ENCODE measurements around the gene SRPK1. TPM values are rescaled to one million over a fixed set of nuclear protein-coding genes. Genes with fewer than 3 reads are reported as not detected.

SRPK1 gene
- total RNA-seq, 1 experiment from 2014 or later, result 57.0 TPM

DNA sequence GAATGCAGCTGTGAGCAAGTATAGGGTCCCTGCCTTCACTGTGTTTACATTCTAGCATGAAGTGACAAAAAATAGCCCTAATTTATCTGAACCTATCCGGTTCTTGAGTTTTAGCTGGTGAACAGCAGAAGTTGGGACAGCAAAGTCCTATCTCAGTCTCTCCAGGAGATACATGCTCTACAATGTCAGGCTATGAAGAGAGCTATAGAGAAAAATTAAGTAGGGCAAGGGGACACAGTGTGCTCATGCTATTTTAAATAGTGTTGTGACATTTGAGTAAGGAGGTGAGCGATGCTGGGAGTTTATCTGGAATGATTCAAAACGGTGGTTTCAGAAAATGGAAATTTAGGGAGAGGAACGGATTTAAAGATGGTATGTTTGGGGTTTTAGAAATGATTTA is 20.4 kb downstream of the SRPK1 start:
- no peak for DNase-seq (ENCODE audit: low spot score)

DNA sequence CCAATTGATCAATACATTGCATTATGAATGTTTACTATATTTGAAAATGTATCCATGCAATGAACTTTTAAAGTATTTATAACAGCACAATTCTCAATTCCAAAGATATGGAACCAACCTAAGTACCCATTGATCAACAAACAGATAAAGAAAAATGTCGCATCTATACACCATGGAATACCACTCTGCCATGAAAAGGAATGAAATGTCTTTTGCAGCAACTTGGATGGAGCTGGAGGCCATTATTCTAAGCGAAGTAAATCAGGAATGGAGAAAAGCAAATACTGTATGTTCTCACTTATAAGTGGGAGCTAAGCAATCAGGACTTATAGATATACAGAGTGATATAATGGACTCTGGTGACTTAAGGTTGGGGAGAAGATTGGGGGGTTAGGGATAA is 22.9 kb downstream of the SRPK1 start:
- no peak for DNase-seq (ENCODE audit: low spot score)

DNA sequence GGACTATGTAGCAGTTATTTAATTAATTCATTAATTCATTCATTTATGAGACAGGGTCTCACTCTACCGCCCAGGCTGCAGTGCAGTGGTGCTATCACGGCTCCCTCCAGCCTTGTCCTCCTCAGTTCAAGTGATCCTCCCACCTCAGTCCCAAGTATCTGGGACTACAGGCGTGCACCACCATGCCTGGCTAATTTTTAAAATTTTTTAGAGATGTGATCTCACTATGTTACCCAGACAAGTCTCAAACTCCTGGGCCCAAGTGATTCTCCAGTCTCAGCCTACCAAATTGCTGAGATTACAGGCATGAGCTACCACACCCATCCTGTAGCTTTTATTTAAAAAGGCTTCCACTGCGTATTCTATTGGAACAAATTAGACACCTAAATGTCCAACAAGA is 23.4 kb downstream of the SRPK1 start:
- DNase-seq (ENCODE audit: low spot score), result no peak

DNA sequence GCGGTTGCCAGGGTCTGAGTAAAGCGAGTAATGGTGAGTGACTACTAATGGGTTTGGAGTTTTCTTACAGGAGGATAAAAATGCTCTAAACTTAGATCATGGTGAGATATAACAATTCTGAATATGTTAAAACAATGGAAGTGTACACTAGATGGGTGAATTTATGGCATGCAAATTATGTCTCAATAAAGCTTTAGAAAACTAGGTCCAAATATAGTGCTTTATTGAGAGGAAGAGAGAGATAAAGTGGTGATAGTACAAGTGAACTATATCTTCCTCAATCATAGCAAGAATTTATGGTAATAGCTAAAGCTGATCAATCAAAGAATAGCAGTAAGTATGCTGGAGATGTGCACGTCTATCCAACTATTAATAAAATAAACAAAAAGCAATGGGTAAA is 23.9 kb downstream of the SRPK1 start:
- DNase-seq (ENCODE audit: low spot score), result no peak

DNA sequence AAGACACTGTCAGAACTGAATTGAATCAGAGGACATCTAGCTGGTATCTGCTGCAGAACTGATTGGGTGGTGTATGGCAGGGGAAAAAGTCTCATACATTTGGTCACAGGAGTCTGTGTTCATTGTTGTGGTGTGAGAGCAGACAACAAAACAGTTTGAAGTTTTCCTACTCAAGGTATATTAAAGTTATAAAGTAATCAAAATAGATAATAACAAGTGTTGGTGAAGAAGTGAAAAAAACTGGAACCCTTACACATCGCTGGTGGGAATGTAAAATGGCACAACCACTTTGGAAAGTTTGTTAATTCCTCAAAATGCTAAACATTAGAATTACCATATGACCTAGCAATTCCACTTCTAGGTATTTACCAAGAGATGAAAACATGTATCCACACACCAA is 24.7 kb downstream of the SRPK1 start:
- no peak for DNase-seq (ENCODE audit: low spot score)

DNA sequence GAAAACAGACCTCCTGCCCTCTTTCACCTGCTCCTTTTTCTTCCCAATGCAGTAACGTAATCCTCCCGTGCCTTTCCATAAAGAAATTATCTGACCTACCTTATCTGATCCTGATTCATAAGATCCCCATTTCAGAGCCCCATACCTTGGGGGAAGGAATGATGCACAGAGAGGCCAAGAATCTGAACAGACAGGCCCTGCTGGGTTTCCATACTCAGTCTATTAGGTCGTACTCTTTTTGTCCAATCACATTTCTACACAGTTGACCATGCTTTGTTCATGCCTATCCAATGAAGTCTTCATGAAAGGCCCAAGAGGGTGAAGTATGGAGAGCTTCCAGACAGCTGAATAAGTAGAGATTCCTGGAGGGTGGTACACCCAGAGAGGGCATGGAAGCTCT is 25.3 kb downstream of the SRPK1 start:
- DNase-seq (ENCODE audit: low spot score), result no peak

DNA sequence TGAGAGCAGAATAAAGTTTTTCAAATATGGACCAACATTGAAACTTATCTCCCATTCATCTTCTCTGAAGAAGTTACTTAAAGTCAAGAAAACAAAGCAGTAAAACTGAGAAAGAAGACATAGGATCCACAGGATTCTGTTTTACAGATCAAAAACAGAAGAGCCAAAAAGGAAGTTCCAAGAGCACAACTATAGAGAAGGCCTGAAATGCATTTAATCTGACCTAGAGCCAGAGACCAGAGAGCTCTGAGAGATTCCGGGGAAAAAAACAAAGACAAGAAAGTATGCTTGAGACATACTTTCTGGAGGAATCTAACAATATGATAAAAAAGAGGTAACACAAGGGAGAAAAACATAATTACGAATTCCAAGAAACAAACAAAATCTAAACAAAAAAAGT is 26.1 kb downstream of the SRPK1 start:
- DNase-seq (ENCODE audit: low spot score), result no peak

DNA sequence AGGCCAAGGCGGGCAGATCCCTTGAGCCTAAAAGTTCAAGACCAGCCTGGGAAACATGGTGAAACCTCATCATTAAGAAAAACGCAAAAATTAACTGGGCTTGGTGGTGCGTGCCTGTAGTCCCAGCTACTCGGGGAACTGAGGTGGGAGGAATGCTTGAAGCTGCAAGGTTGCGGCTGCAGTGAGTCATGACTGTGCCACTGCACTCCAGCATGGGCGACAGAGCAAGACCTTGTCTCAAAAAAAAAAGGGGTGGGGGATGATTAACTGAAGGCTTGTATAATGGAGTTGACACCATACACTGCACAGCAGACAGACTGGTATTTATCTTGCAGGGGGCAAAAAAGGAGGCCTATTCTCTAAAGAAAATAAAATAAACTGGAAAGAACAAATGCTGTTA is 27.7 kb downstream of the SRPK1 start:
- DNase-seq (ENCODE audit: low spot score), result no peak

DNA sequence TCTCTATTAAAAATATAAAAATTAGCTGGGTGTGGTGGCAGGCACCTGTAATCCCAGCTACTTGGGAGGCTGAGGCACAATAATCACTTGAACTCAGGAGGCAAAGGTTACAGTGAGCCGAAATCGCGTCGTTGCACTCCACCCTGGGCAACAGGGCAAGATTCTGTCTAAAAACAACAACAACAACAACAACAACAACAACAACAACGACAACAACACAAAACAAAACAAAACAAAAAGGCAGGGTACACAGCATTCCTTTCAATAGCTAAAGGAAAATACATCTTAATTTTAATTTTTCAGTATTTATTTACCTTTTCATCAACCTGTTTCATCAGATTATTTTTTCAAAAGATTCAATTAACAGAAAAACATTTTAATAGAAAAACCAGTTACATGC is 28.4 kb downstream of the SRPK1 start:
- DNase-seq (ENCODE audit: low spot score), result no peak

DNA sequence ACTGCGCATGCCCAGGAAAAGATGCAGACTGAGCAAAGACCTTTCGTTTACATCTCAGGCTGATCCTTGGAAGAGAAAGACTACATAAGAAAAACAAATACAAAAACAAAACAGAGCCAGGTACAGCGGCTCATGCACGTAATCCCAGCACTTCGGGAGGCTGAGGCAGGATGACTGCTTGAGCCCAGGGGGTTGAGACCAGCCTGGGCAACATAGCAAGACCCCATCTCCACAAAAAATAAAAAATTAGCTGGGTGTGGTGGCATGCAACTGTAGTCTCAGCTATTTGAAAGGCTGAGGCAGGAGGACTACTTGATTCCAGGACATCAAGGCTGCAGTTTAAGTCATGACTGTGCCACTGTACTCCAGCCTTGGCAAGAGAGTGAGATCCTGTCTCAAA is 41.7 kb downstream of the SRPK1 start:
- no peak for DNase-seq (ENCODE audit: low spot score)

DNA sequence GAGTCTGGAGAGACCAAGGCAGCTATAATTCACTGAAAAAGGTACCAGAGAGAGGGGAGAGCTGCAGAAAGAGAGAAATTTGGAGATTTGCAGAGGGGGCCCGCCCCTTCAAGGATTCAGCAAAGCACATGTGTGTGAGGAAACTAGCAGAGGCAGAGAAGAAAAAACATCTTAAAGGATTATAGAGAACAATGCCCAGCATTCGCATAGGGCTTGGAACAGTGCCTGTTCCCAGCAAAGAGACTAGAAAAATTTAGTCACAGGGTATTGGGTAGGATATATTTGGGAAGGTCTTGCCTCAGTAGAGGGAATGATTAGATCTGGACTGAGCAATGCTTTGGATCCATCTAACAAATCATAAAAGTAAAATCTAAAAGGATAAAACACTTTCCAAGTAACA is 44.0 kb downstream of the SRPK1 start:
- DNase-seq (ENCODE audit: low spot score), result no peak

DNA sequence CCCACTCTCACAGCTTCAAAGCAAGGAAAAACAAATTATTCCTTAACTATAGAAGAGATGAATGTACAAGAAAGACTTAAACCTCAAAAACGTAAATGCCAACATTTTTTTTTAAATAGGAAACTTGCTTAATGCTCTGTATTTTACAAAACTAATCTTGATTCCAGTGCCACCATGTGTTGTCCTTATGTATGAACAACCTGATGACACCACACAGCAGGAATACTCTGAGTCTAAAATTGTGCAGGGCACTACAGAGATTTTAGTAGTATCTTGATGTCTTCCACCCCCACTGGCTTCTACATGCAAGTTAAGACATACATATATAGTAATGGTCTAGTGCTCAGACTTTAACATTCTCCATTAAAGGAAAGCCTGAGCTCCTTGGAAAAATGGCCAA is 46.2 kb downstream of the SRPK1 start:
- no peak for DNase-seq (ENCODE audit: low spot score)

DNA sequence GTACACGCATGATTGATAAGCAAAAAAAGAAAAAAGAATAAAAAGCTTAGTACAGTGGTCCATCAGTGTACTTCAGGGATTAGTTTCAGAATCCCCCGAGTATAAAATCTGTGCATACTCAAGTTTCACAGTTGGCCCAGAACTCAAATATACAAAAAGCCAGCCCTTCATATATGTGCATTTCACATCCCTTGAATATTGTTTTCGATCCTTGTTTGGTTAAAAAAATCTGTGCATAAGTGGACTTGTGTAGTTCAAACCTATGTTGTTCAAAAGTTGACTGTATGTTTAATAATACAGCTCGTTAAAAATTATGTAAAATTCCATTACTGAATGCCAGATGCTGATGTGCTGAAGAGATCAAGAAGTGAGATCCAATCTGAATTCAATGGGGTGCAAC is 61.5 kb downstream of the SRPK1 start:
- DNase-seq (ENCODE audit: low spot score), result no peak

DNA sequence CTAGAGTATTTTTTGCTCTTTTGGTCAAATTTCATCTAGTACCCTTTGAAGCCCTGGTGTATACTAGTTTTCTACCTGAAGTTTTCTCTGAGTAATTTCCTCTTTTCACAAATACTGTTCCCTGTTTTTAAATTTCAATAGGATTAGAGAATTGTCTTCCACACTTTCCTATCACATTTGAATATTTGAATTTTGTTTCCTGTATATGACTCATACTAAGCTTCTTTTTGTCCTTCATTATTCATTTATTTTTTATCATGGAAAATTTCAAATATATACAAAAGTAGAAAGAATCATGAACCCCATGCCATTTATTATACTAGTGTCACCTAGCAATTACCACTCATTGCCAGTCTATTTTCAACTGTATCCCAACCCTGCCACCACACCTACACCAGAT is 63.0 kb downstream of the SRPK1 start:
- no peak for DNase-seq (ENCODE audit: low spot score)

DNA sequence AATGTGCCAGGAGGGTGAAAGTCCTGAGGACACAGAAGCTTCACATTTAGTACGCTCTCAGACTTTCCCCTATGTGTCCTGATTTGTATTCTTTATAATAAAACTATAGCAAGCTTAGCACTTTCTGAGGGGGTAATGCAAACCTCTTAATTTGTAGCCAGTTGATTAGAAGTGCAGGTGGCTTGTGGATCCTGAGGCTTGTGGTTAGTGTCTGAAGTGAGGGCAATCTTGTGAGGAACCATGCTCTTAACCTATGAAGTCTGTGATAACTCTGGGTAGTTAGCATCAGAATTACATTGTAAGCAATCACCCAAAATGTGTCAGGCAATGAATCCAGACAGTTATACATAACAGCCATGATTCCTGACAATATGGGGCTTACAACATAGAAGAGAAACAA is 64.6 kb downstream of the SRPK1 start:
- no peak for DNase-seq (ENCODE audit: low spot score)

DNA sequence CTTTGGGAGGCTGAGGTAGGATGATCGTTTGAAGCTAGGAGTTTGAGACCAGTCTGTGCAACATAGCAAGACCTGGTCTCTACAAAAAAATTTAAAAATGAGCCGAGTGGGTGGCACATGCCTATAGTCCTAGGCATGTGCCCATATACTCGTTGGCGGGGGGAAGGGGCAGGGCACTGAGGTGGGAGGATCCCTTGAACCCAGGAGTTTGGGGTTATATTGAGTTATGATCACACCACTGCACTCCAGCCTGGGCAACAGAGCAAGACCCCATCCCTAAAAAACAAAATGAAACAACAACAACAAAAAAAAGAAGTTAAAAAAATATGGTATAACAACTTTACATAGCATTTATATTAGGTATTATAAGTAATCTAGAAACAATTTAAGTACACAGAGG is 67.9 kb downstream of the SRPK1 start:
- DNase-seq (ENCODE audit: low spot score), result no peak

DNA sequence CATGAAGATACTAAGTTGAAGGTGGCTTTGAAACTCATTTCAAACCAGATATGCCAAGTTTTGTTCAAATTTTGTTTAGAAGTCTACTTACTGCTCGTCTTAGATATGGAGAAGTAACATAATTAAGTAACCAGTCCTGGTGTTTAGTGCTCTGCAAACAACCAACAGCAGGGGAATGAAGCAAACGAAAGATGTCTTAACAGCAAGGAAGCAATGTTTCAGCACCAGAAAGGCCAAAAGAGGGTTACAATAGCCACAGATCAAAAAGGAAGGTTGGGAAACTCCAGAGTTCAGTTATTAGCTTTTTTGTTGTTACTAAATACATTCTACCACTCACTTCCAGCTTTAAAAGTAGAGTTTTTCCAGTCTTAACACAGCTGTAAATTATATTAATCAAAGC is 70.7 kb downstream of the SRPK1 start:
- DNase-seq (ENCODE audit: low spot score), result no peak

DNA sequence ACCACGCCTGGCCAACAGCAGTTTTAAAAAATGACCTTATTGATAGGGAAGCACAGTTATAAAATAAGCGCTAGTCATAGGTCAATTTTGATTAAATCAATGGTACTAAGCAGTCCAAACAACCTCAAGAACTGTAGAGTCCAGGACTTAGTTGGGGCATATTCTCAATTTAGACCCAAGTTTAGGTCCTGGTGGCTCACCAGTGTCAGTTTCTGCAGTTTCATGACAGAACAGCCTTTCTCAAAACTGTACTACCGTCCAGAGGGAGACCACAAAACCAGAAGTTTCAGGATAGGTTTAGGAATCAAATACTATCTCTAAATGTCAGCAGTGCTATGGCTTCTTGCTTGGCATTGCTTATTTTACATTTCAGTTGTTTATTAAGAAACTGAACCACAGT is 76.6 kb downstream of the SRPK1 start:
- DNase-seq (ENCODE audit: low spot score), result no peak

DNA sequence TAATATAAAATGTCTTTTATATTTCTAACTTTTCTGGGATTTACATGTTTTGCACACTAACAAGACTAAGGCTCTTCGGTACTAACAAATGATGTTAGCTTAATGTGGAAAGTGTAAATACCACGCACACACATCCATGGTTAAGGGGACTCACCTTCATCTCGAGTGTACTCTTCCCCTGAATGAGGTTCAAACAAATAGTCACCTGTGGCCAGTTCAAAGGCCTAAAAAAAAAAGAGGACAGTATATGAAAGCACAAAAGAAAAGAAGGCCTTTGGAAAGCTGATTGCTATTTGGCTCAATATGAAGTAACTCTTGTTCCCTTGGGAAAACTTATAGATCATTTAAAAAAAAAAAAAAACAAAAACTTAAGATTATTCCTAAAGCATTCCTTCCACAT is 78.5 kb downstream of the SRPK1 start:
- DNase-seq (ENCODE audit: low spot score), result no peak

DNA sequence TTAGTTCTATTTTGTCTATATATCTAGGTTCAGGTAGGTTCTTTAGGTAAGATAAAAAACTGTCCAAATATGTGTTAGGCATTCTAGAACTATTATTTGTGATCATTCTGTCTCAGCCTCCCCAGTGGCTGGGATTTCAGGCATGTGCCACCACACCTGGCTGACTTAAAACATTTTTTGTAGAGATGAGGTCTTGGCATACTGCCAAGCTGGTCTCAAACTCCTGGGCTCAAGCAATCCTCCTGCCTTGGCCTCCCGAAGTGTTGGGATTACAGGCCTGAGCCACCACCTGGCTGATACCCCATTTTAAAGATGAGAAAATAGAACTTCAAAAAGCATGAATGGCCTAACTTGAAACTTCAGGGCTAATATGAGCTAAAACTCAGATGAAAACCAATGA is 81.9 kb downstream of the SRPK1 start:
- DNase-seq (ENCODE audit: low spot score), result no peak

DNA sequence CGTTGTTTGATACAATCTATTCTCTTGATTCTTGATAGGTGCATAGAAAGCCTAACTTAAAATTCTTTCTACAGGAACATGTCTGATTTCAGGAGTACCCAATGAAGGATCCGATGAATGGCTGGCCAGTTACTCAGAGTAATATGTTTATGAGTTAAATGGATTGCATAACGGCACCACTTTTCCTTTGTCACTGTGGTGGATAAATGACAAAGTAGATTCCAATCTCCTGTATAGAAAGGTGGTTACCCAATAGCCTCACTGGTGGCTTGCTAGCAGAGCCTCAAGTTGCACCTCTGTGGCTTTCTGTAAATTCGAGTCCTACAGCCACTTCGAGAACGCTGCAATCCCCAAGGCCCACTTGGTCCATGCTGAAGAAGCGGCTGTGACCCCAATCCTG is 87.4 kb downstream of the SRPK1 start:
- DNase-seq (ENCODE audit: low spot score), result no peak

DNA sequence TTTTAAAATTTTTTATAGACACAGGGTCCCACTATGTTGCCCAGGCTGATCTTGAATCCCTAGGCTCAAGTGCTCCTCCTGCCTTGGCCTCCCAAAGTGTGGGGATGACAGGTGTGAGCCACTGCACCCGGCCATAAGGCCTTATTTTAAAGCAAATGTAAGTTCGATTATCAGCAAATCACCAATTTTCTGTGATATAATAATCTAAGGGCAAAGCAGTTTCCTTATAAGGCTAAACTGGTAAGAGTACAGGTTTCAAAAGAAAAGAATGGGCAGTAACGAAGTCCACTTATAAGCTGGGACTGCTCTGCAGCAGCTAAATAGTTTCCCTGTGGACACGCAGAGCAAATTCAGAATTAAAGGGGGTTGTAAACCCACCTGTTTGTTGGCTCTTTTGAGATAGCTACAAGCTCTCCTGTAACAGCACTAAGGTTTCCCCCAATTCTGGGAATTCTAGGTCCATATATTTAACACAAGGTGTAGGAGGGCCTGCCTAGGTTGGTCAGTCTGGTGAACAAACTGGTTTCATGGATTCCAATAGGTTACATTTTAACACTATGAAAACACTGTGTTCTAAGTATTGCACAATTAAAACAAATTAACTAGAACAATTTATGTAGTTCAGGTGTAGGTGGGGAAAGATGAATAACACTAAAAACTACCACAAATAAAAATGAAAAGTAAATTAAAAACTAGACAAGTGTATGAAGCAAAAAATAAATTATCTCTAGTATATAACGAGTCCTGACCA is 89.5 kb downstream of the SRPK1 start:
- DNase-seq (ENCODE audit: low spot score), result no peak

DNA sequence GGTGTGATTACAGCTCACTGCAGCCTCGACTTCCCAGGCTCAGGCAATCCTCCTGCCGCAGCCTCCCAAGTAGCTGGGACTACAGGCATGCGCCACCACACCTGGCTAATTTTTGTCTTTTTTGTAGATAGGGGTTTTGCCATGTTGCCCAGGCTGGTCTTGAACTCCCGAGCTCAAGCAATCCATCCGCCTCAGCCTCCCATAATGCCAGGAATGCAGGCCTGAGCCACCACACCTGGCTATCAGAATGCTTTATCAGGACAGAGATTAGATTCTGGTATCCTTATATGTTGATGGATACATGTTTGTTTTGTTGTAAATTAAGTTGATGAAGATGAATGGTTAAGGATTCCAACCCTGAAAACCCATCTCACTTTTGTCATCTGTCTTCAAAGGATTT is 91.6 kb downstream of the SRPK1 start:
- DNase-seq (ENCODE audit: low spot score), result no peak

DNA sequence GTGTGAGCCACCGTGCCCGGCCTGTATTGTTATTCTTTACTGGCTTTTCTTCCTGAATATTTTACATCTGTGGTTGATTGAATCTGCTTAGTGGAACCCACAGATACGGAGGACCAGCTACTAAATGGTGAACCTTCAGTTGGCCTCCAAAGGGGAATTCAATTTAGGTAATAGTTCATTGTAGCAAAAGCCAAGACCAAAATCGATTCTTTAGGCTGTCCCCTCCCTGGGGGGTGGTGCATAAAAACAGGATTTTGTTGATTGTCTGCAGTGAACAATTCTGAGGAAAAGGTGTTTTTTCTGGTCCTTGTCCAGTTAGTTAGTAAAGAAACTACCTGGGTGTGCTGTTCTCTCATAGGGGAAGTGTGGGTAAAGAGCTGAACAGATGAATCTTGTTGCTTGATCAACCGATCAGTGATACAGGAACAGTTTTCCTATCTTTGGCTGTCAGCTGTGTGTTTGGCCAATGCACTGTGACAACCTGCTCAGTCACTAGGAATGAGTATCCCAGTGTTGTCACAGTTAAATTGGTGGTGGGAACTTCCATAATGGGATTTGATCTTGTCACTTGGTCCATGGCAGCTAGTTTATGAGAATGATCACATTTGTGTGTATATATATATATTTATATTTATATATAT is 96.2 kb downstream of the SRPK1 start:
- DNase-seq (ENCODE audit: low spot score), result no peak

Measured in A172 (cell line).